GM15510 (cell line): Measurements from ENCODE around the gene CACNG4.

Source experiments
- POLR2A ChIP-seq: IDR thresholded peaks from 3 replicates; pipeline ENCODE4 v1.6.1; 2011; ENCODE audit warnings: borderline replicate concordance; ENCODE audit not compliant: insufficient read length; ENCODE audit errors: extremely low read depth

CACNG4 gene

GRCh38 chr17:67047382-67047781 is 82.9 kb downstream of the CACNG4 start:
- no peak for TF ChIP-seq POLR2A

DNA sequence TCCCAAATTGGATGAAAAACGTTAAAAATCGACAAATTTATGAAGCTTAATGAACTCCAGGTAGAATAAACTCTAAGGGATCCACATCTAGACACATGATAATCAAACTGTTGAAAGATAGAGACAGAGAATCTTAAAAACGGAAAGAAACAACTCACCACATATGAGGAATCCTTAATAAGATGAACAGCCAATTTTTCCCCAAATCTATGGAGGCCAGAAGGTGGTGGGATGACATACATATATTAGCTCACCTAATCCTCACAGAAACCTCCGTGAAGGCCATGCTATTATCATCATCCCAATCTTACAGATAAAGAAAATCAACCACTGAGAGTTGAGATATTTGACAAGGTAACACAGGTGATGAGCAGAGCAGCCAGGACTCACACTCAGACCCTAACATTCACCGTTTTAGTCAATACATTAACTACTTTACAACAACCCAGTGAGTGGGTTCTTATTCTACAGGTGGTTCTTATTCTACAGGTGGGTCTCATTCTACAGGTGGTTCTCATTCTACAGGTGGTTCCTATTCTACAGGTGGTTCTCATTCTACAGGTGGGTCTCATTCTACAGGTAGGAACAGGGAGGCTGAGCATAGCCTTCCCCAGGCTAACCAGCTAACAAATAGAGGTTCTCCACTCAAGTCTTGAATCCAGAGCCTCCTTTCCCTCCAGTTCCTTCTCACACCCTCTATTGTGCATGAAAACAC is 84.7 kb downstream of the CACNG4 start:
- no peak for TF ChIP-seq POLR2A

GRCh38 chr17:67050066-67050465 is 85.6 kb downstream of the CACNG4 start:
- no peak for TF ChIP-seq POLR2A

DNA sequence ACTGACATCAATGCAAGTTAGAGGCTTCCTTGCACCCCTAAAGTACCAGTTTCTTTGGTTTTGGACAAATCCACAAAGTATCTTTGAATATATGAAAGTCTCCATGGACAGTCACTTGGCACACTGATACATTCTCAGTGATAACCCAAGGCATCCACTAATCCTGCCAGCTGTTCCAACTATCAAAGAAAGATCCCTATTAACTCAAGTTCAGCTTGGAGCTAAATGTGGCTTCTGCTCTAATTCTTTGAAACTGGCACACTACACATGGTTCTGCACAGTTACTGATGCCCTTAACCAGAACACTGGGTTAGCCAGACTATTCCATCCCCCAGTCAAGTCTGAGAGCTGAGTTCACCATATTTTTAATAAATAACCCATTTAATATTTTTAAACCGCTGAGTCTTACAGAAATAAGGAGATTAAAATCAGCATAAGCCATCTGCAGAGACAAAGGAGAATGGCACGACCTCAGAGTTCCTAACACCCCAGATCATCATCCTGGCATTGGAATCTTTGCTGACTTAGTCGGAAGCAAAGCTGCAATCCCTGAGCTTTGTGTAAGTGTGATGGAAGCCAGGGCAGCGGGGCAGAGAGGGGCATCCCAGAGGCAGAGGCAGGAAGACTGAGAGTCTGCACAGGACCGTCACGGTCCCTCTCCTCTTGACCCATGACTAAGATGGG is 86.1 kb downstream of the CACNG4 start:
- no peak for TF ChIP-seq POLR2A

DNA sequence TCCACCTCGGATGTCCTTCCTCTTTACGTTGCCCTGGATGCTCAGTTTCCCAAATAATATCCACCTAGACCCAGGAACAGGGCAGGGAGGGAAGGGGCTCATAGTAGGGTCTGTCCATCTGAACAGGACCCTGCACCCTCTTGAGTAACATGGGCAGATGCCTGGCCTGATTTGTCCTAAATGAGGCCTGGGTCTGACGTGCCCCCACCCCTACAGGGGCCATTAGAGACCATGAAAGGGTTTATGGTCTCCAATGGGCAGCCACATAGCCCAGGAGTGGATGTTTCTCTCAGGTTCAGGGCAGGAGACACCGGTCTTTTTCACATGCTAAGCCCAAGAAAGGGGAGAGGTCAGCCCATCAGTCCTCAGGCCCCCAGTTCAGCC is 86.6 kb downstream of the CACNG4 start:
- no peak for TF ChIP-seq POLR2A

DNA sequence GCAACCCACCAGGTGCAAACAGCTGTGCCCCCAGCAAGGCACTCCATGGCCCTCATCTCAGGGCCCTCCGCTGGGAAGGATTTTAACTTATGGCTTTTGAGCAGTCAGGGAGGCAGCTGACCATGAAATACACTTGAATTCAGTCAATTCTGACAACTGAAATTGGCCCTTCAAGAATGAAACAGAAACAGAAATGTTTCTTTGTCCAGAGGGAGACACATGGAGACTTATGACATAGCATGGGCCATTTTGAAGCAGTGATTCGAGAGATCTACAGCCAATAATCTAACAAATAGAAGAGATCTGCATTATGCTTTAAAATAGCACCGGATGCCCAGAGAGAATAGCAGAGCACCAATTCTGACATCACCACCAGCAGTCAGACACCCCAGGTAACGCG is 87.3 kb downstream of the CACNG4 start:
- TF ChIP-seq POLR2A: no peak

- no peak for TF ChIP-seq POLR2A
Measured at GRCh38 chr17:67052720-67053437, 88.4 kb downstream of the CACNG4 start.

- no peak for TF ChIP-seq POLR2A
Measured at GRCh38 chr17:67053438-67054000, 89.0 kb downstream of the CACNG4 start.

- no peak for TF ChIP-seq POLR2A
Measured at GRCh38 chr17:67054011-67054591, 89.6 kb downstream of the CACNG4 start.

DNA sequence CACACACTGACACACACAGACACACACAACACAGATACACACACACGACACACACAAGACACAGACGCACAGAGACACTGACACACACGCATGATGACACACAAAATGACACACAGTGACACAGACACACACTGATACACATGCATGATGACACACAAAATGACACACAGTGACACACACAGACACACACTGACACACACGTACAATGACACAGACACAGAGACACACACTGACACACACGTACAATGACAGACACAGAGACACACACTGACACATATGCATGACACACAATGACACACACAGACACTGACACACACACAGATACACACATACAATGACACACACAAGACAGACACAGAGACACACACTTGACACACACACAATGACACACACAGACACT is 90.1 kb downstream of the CACNG4 start:
- no peak for TF ChIP-seq POLR2A

- TF ChIP-seq POLR2A: no peak
Measured at GRCh38 chr17:67055041-67055443, 90.5 kb downstream of the CACNG4 start.

GRCh38 chr17:67055811-67056745 is 91.6 kb downstream of the CACNG4 start:
- TF ChIP-seq POLR2A: no peak

- TF ChIP-seq POLR2A: no peak
Measured at GRCh38 chr17:67056746-67057490, 92.4 kb downstream of the CACNG4 start.
